ENCODE results near the gene BTNL2.

DNA sequence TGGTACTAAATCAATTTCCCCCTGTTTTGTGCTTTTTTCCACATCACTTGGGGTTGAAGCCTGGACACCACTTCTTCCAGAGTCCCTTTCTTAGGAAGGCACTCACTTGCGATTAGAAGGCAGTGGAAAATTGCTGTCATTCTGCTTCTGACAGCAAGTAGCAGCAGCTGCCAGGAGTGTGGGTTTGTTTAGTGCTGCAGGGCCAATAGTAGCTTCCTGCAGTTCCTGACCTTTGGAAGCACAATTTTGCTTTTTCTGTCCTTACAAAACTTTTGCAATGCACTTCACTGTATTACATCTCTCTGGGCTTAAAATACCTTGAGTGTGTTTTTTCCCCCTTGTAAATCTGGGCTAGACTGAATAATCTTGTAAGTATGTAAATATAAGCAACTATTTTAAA, 20.2 kb upstream of the BTNL2 start:
- no peak for TF ChIP-seq NFE2L2 (IDR thresholded peaks at IDR 0.05; ENCODE audit: low read length)
- no peak for TF ChIP-seq TBP (CRISPR knock-in tag; IDR thresholded peaks at IDR 0.05)
- TF ChIP-seq GATAD1 (CRISPR knock-in tag; IDR thresholded peaks at IDR 0.05), result no peak
- TF ChIP-seq, protein P1, sequence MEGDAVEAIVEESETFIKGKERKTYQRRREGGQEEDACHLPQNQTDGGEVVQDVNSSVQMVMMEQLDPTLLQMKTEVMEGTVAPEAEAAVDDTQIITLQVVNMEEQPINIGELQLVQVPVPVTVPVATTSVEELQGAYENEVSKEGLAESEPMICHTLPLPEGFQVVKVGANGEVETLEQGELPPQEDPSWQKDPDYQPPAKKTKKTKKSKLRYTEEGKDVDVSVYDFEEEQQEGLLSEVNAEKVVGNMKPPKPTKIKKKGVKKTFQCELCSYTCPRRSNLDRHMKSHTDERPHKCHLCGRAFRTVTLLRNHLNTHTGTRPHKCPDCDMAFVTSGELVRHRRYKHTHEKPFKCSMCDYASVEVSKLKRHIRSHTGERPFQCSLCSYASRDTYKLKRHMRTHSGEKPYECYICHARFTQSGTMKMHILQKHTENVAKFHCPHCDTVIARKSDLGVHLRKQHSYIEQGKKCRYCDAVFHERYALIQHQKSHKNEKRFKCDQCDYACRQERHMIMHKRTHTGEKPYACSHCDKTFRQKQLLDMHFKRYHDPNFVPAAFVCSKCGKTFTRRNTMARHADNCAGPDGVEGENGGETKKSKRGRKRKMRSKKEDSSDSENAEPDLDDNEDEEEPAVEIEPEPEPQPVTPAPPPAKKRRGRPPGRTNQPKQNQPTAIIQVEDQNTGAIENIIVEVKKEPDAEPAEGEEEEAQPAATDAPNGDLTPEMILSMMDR (CRISPR knock-in tag; IDR thresholded peaks at IDR 0.05), result no peak
- no peak for TF ChIP-seq TCF7L2 (IDR thresholded peaks at IDR 0.05; ENCODE audit: low read depth, low read length)
- TF ChIP-seq POLR2AphosphoS5 (IDR thresholded peaks at IDR 0.05; ENCODE audit: low read depth, low read length), result no peak
- TF ChIP-seq TCF7 (IDR thresholded peaks at IDR 0.05; ENCODE audit: low read depth), result no peak
- no peak for TF ChIP-seq ZFP36L1 (CRISPR knock-in tag; IDR thresholded peaks at IDR 0.05)
- no peak for TF ChIP-seq POLR2A (IDR thresholded peaks at IDR 0.05; ENCODE audit: insufficient read depth in 1 of 2, low read depth in 2 of 2, low read length in 2 of 2)
- no peak for TF ChIP-seq NR1H2 (CRISPR knock-in tag; IDR thresholded peaks at IDR 0.05; ENCODE audit: borderline replicate concordance, low read depth)
- TF ChIP-seq ZNF775 (CRISPR knock-in tag; IDR thresholded peaks at IDR 0.05; ENCODE audit: borderline replicate concordance), result no peak
- TF ChIP-seq FOXK2 (IDR thresholded peaks at IDR 0.05), result no peak
- no peak for TF ChIP-seq ZNF781 (CRISPR knock-in tag; IDR thresholded peaks at IDR 0.05; ENCODE audit: borderline replicate concordance, not compliant biosample characterization)
- TF ChIP-seq YY1 (IDR thresholded peaks at IDR 0.05; ENCODE audit: insufficient read depth, insufficient replicate concordance, low read depth, low read length), result no peak
